GM12892 (cell line): ENCODE results near the gene CABLES1.

Experiments used
- POLR2A ChIP-seq: IDR thresholded peaks from 2 replicates; pipeline ENCODE4 v1.6.1; 2011; ENCODE audit warnings: low read depth, low read length, control low read depth
- POLR2AphosphoS5 ChIP-seq: IDR thresholded peaks from 2 replicates; pipeline ENCODE4 v1.6.1; 2011; ENCODE audit warnings: low read depth, low read length, control low read depth
- TAF1 ChIP-seq: IDR thresholded peaks from 2 replicates; pipeline ENCODE4 v1.6.1; 2011; ENCODE audit warnings: low read depth, mild to moderate bottlenecking, control low read depth, low read length, borderline replicate concordance

- TF ChIP-seq TAF1 = no peak
- TF ChIP-seq POLR2AphosphoS5 = no peak
- TF ChIP-seq POLR2A = no peak
Measured at GRCh38 chr18:23203891-23204432, 68.7 kb downstream of the CABLES1 start.
